BJ (cell line): ENCODE data around the gene SKIDA1. TPM values are rescaled to one million over a fixed set of nuclear protein-coding genes. Genes with fewer than 3 reads are reported as not detected.
A peak's percentile ranks its signal among the peaks of the same experiment; 100 is the strongest.

ENCODE experiments used
- CTCF ChIA-PET: fragments of 350-600 bp; formaldehyde crosslinking; extraction: SDS; loops from one replicate; lab custom pipeline; 2021; ENCODE audit warnings: antibody characterized with exemption, inconsistent platforms; lab: Yijun Ruan, JAX
- POLR2A ChIA-PET: fragments of 300-600 bp; sonication (Branson Sonifier 250); formaldehyde crosslinking; extraction: SDS; loops from one replicate; lab custom pipeline; 2021; ENCODE audit warnings: antibody characterized with exemption; lab: Charles Lee
- DNase-seq: peaks from one replicate; pipeline ENCODE4 v3.0.0-alpha.2; 2011; ENCODE audit warnings: low read depth
- H3K27me3 ChIP-seq: 2 replicates; pipeline ENCODE4 v1.6.0; 2011; ENCODE audit warnings: low read length; ENCODE audit not compliant: control insufficient read depth, insufficient read depth
- H3K36me3 ChIP-seq: 2 replicates; pipeline ENCODE4 v1.5.1; 2011; ENCODE audit warnings: low read length; ENCODE audit not compliant: control insufficient read depth, insufficient read depth
- H3K4me3 ChIP-seq: 2 replicates; pipeline ENCODE4 v1.5.1; 2011; ENCODE audit warnings: low read depth, mild to moderate bottlenecking, control low read depth, low read length
- CTCF ChIP-seq: IDR thresholded peaks from 2 replicates; pipeline ENCODE4 v1.5.1; 2011; ENCODE audit warnings: low read depth, mild to moderate bottlenecking, control low read depth, inconsistent platforms, low read length, moderate library complexity; ENCODE audit not compliant: insufficient read depth
- polyA plus RNA-seq: library from polyadenylated mRNA; depleted of rRNA; stranded (reverse); fragments of >200 nt; gene quantifications from 2 replicates; pipeline ENCODE4 v1.2.3, GENCODE V29; 2011

SKIDA1 gene
- polyA plus RNA-seq, 1 experiment = 0.27 TPM

GRCh38 chr10:21495752-21496342 lies 29.6 kb downstream of the SKIDA1 start:
- no peak for DNase-seq
- Histone ChIP-seq H3K4me3 (peak overlapping the region; percentile 90), H3K27me3 (no peaks in the 10 kb centered on the region; the same call in 1 of the 2 replicates), H3K36me3 (no peaks in the 10 kb centered on the region)
- POLR2A ChIA-PET = interaction anchor here (0.6 kb wide), 2 partner anchors 23 to 117 kb away, joined by 7 to 13 read pairs; no protein-coding TSS in a partner anchor
- CTCF ChIA-PET = interaction anchor here (0.7 to 4.2 kb wide), 38 partner anchors 10 to 1494 kb away, joined by 3 to 53 read pairs (median 4); partner anchors contain the start of genes COMMD3, MLLT10 and SKIDA1
- TF ChIP-seq CTCF = peak; percentile 65

- no peaks in the 10 kb centered on the region; the same call in 1 of the 2 replicates for H3K27me3 ChIP-seq
- peak; percentile 31 for TF ChIP-seq CTCF
- CTCF ChIA-PET = interaction anchor here (0.6 to 4.2 kb wide), 38 partner anchors 11 to 1494 kb away, joined by 3 to 53 read pairs (median 4); partner anchors contain the start of gene COMMD3
- H3K36me3 ChIP-seq = no peaks in the 10 kb centered on the region
- POLR2A ChIA-PET = interaction anchor here (0.6 kb wide), 1 partner anchor 61 kb away, joined by 6 read pairs; no protein-coding TSS in a partner anchor
- H3K4me3 ChIP-seq = peak overlapping the region; percentile 90
- no peak for DNase-seq
These were observed 30.3 kb downstream of the SKIDA1 start for GRCh38 chr10:21495002-21495751.

- no peaks in the 10 kb centered on the region for H3K36me3 ChIP-seq
- CTCF ChIA-PET = interaction anchor here (0.6 to 3.2 kb wide), 11 partner anchors 21 to 499 kb away, joined by 3 to 19 read pairs (median 4); no protein-coding TSS in a partner anchor
- H3K27me3 ChIP-seq = no peaks in the 10 kb centered on the region; the same call in 1 of the 2 replicates
- DNase-seq = no peak
- no peak for TF ChIP-seq CTCF
- H3K4me3 ChIP-seq = peak overlapping the region; percentile 90
- POLR2A ChIA-PET = interaction anchor here (0.6 kb wide), 5 partner anchors 24 to 895 kb away, joined by 3 to 8 read pairs (median 5); partner anchors contain the start of gene BMI1
These were observed 31.1 kb downstream of the SKIDA1 start for GRCh38 chr10:21494191-21495001.

- no peaks in the 10 kb centered on the region; the same call in 1 of the 2 replicates for H3K27me3 ChIP-seq
- DNase-seq = no peak
- TF ChIP-seq CTCF = no peak
- H3K4me3 ChIP-seq = no peak overlapping the region; the same call in 1 of the 2 replicates
- no peaks in the 10 kb centered on the region for H3K36me3 ChIP-seq
- ChIA-PET CTCF (interaction anchor here (0.6 to 3.2 kb wide), 10 partner anchors 22 to 500 kb away, joined by 3 to 19 read pairs (median 4); no protein-coding TSS in a partner anchor), POLR2A (interaction anchor here (0.6 kb wide), 3 partner anchors 39 to 896 kb away, joined by 3 to 8 read pairs (median 5); partner anchors contain the start of gene BMI1)
These were observed 31.7 kb downstream of the SKIDA1 start for GRCh38 chr10:21493784-21494183.
